Thyroid gland (tissue), 4 donors: ENCODE measurements around the gene NOL11.

Experiments
- POLR2A ChIP-seq, 2 donors: fragments of 450-650 bp; IDR thresholded peaks; one replicate each; pipeline ENCODE4 v1.6.1; 2017; ENCODE audit warnings: antibody characterized with exemption in 2 of 2, mild to moderate bottlenecking in 2 of 2, moderate library complexity in 1 of 2
- TF ChIP-seq, protein P1 (sequence below), 6 experiments: fragments of 200-600 bp in 3 of 6; fragments of 450-650 bp in 3 of 6; sonication (generic) in 3 of 6; IDR thresholded peaks; one replicate each; pipeline ENCODE4 v1.5.1; 2016 to 2019; ENCODE audit warnings: antibody characterized with exemption in 6 of 6, mild to moderate bottlenecking in 2 of 6, inconsistent platforms in 1 of 6, moderate library complexity in 1 of 6

DNA sequence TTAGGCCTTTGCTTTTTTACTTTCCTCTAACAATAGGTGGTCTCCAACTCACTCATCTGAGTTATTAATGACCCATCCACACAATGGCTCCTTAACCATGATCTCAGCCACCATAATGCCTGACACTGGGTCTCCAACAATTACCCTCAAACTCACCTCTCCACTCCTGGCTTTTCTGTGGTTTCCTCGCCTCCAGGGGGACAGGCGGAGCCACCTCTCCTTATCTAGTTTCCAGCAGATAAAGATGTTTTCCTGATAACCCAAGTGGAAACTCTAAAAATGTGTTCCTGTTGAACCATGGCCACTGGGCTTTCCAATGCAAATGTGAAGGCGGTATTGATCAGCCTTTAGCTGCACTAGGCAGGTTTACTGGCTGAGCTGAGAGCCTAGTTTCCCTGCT, 9.4 kb upstream of the NOL11 start:
- TF ChIP-seq, protein P1, sequence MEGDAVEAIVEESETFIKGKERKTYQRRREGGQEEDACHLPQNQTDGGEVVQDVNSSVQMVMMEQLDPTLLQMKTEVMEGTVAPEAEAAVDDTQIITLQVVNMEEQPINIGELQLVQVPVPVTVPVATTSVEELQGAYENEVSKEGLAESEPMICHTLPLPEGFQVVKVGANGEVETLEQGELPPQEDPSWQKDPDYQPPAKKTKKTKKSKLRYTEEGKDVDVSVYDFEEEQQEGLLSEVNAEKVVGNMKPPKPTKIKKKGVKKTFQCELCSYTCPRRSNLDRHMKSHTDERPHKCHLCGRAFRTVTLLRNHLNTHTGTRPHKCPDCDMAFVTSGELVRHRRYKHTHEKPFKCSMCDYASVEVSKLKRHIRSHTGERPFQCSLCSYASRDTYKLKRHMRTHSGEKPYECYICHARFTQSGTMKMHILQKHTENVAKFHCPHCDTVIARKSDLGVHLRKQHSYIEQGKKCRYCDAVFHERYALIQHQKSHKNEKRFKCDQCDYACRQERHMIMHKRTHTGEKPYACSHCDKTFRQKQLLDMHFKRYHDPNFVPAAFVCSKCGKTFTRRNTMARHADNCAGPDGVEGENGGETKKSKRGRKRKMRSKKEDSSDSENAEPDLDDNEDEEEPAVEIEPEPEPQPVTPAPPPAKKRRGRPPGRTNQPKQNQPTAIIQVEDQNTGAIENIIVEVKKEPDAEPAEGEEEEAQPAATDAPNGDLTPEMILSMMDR (IDR thresholded peaks at IDR 0.05) = no peak
- no peak for TF ChIP-seq POLR2A (IDR thresholded peaks at IDR 0.05)
